ENCODE results near the gene FXYD4. TPM values are rescaled to one million over a fixed set of nuclear protein-coding genes. Genes with fewer than 3 reads are reported as not detected.
A peak's percentile ranks its signal among the peaks of the same experiment; 100 is the strongest.

The FXYD4 gene
- total RNA-seq, 1 donor from 2014 or later, result not detected

DNA sequence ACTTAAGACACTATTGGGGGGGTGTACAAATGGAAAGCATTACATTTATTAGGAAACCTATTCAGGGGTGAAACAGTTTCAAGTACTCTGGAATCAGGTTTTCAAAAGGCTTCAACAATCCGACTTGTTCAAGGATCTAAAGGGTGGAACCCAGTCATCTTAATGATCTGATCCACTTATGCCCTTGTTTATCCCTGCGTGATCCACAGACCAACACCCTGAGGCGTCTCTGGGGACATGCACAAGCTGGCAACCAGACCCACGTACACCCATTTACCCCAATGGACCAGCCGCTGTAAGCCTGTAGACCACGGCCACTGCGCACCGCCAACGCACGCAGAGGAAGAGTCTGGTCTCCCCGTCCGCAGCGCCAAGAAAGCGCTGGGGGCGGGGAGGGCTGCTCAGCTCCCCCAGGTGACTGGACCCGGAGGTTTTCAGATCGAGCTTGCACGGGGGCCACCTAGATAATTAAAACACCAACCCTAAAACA, 24.2 kb downstream of the FXYD4 start:
- DNase-seq (ENCODE audit: low read depth in 2 of 2), result peak; percentile 42 to 49

DNA sequence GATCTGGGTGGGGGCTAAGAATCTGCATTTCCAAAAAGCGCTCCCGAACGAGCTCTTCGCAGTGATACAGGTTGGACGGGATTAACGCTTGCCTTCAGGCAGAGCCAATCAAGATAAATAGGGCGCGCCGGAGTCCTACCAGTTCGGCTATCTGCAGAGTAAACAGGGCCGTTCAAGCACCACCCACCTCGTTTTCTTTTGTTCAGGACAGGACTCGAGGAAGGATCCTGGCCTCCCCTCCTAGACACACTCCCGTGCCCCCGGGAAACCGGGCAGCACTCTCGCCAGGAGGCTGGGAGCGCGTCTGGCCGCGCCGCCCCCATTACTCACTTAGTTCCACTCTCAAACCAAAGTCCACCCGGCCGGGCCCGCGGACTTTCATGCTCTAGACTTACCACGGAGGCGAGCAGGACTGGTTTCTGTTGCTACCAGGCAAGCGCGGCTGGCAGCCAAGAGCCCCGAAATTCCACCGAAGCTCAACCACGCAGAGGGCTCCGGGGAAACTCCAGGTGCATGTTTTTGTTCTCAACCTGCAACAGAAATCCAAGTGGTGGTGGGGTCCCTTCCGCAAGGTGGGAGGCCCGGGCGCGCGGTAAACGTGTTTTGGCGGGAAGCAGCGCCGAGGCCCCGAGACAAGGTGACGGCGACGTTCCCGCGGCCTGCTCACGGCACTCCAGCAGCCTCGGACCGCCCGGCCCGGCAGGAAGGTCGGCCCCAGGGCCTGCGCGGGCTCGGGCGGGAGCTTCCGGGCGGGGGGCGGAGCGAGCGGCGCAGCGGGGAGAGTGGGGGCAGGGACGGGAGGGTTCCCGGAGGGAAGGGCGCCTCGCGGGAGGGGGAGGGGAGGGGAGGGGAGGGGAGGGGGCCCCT, 24.9 kb downstream of the FXYD4 start:
- DNase-seq (ENCODE audit: low read depth in 2 of 2), result peak; percentile 76 to 84

DNA sequence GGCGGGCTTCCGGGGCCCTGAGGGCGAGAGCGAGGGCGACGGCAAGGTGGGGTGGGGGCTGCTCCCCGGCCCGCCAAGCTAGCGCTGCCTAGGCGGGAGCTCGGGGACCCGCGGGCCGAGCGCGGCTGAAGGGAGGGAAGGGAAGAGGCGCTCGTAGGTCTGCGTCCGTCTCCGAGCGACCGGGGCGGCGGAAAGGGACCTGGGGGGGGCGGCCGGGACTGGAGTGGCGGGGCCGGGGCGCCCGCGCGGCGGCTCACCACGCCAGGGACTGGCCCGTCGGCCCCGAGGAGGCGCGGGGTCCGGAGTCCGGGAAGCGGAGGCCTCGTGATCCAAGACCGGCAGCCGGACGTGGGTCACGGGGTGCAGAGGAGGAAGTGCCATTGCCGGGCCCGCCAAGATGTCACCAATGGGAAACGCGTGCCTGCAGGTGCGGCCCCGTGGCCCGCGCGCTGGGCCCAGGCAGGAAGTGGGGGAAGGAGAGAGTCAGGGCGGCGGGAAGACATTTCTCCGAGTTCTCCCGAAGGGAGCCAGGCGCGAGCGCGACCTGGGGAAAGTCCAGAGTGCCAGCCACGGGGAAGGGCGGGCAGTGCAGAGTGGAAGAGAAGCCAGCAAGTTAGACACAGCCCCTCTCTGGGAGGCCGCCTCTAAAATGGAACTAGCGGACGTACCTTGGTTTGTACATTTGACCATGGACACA, 25.6 kb downstream of the FXYD4 start:
- peak; percentile 86 to 89 for DNase-seq (ENCODE audit: low read depth in 2 of 2)

- DNase-seq (ENCODE audit: low read depth in 2 of 2), result no peak
Observed at GRCh38 chr10:43398939-43399319, 27.5 kb downstream of the FXYD4 start.

GRCh38 chr10:43399320-43400310, 28.2 kb downstream of the FXYD4 start:
- DNase-seq (ENCODE audit: low read depth in 2 of 2), result peak in 1 of 2 donors; percentile 37

- DNase-seq (ENCODE audit: low read depth in 2 of 2), result no peak
Observed at GRCh38 chr10:43401627-43402026, 30.2 kb downstream of the FXYD4 start.

DNA sequence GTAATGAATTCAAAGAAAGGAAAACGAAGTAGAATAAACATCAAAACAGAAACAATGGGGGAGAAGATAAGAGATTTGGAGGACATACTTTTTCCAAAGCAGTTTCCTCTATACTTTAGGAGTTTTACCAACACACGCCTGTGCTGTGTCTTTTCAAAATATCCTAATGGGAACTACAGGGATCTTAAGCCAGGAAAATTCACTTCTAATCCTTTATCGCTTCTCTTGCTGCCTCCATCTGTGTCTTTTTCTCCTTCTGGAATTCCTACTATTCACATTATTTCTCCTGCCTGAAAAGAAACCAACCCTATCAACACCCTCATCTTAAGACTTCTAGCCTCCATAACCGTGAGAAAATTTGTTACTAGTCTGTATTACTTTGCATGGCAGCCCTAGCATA, 30.7 kb downstream of the FXYD4 start:
- no peak for DNase-seq (ENCODE audit: low read depth in 2 of 2)

DNA sequence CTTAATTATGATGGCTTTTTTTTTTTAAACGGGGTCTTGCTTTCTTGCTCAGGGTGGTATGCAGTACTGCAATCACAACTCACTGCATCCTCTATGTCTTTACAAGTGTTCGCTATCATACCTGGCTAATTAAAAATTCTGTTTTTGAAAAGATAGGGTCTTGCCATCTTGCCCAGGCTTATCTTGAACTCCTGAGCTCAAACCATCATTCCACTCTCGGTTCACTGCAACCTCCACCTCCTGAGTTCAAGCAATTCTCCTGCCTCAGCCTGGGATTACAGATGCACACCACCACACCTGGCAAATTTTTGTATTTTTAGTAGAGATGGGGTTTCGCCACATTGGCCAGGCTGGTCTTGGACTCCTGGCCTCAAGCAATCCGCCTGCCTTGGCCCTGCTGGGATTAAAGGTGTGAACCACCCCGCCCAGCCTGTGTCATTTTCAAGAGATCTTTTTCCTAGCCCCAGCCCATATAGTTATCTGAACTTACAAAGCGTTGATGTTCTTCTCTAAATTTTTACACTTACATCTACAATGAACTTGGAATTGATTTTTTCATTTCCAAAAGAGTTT, 31.5 kb downstream of the FXYD4 start:
- DNase-seq (ENCODE audit: low read depth in 2 of 2), result no peak

DNA sequence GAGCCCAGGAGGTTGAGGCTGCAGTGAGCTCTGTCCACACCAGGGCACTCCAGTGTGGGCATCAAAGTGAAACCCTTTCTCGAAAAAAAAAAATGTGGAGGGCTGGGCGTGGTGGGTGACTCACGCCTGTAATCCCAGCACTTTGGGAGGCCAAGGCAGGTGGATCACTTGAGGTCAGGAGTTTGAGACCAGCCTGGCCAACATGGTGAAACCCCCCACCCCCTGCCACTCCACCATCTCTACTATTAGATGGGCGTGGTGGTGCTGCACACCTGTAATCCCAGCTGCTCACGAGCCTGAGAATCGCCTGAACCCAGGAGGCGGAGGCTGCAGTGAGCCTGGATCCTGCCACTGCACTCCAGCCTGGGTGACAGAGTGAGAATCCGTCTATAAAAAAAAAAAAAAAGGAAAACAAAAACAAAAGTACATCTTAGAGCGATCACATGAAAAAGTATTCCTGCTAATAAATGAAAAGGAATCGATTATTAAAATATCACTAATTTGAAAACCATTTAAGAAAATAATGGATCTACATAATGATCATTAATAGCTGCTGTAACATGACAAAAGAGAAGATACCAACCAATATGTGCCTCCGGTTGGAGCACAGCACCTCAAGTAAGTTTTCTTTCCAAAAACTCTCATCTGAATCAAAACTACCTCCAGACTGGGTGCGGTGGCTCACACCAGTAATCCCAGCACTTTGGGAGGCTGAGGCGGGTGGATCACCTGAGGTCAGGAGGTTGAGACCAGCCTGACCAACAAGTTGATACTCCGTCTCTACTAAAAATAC, 32.7 kb downstream of the FXYD4 start:
- no peak for DNase-seq (ENCODE audit: low read depth in 2 of 2)

- DNase-seq (ENCODE audit: low read depth in 2 of 2), result no peak
Observed at GRCh38 chr10:43404704-43405084, 33.3 kb downstream of the FXYD4 start.

DNA sequence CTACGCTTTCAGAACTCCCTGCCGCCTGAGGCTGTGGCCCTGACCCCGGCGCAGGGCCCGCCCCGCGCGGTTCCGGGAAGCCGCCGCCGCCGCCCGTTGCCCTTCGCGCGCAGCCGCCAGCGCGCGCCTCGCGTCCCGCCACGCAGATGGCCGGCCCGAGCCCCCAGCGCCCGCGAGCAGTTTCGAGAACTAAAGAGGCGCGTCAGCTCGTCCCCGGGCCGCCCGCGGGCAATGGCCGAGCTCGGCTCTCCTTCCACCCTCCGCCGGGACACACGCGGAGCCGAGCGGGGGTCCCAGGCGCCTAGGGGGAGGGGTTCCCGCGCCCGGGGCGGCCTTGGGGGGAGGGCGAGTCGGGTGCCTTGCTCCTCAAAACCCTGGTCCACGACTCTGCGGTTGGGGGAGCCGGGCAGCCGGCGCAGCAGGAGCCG, 35.7 kb downstream of the FXYD4 start:
- peak; percentile 61 to 69 for DNase-seq (ENCODE audit: low read depth in 2 of 2)

DNA sequence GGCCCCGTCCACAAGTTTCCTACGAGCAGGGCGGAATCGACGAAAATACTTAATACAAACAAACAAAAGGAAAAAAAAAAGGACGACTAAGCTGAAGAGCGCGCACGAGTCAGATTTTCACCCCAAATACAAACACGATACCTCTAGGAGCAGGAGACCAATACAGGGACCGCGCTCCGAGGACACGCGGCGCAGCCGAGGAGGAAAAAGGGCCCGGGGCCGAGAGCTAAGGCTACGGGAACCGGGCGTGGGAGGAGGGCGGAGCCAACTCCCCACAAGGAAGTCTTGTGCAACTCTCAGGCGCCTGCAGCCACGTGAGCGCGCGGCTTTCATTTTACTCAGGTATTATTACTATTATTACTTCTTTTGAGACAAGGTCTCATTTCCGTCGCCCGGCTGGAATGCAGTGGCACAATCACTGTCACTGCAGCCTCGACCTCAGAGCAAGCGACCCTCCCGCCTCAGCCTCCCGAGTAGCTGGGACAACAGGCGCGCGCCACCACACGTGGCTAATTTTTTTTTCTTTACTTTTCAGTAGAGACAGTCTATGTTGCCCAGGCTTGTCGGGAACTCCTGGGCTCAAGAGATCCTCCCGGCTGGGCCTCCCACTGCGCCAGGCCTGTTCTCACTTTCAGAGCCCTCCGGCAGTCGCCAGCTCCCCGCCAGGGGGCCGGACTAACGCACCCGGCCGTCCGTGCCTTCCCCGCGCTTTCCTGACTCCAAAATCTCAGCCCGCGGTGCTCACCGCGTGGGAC, 36.3 kb downstream of the FXYD4 start:
- DNase-seq (ENCODE audit: low read depth in 2 of 2), result peak; percentile 87 to 90

GRCh38 chr10:43408331-43408709, 36.9 kb downstream of the FXYD4 start:
- DNase-seq (ENCODE audit: low read depth in 2 of 2), result no peak

- peak; percentile 97 to 98 for DNase-seq (ENCODE audit: low read depth in 2 of 2)
Observed at GRCh38 chr10:43408710-43409384, 37.4 kb downstream of the FXYD4 start, which contains the start of gene HNRNPF. TSS of gene HNRNPF (minus strand) at chr10:43409186. CDS start at chr10:43387884, 21,302 bp downstream.

DNA sequence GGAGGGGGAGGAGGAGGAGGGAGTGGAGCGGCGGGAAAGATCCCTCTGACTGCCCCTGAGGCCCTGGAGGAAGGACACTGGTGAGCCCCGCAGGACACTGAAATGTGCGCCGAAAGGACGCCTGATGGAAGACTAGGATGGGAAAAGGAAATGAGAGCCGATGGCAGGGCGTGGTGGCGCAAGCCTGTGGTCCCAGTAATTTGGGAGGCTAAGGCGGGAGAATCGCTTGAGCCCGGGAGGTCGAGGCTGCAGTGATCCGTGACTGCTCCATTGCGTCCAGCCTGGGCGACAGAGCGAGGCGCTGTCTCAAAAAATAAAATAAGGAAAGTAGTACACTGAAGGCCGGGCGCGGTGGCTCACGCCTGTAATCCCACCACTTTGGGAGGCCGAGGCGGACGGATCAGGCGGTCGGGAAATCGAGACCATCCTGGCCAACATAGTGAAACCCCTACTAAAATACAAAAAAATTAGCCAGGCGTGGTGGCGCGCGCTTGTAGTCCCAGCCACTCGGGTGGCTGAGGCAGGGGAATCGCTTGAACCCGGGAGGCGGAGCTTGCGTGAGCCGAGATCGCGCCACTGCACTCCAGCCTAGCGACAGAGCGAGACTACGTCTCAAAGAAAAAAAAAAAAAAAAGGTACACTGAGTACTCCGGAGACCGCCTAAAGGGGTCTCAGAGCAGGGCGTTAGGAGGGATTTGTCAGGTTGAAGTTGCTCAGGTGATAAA, 38.1 kb downstream of the FXYD4 start:
- peak; percentile 46 for DNase-seq (ENCODE audit: low read depth in 2 of 2)

DNA sequence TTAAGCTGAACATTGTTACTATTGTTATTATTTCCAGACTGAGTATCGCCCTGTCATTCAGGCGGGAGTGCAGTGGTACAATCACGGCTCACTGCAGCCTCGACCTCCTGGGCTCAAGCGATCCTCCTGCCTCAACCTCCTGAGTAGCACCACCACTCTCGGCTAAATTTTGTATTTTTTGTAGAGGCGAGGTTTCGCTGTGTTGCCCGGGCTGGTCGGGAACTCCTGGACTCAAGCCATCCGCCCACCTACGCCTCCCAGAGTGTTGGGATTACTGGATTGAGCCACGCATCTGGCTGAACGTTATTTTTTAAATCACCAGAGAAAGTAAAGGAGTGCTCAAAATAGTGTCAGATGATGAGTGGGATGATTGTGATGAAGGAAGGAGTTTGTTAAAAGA, 38.9 kb downstream of the FXYD4 start:
- no peak for DNase-seq (ENCODE audit: low read depth in 2 of 2)

DNA sequence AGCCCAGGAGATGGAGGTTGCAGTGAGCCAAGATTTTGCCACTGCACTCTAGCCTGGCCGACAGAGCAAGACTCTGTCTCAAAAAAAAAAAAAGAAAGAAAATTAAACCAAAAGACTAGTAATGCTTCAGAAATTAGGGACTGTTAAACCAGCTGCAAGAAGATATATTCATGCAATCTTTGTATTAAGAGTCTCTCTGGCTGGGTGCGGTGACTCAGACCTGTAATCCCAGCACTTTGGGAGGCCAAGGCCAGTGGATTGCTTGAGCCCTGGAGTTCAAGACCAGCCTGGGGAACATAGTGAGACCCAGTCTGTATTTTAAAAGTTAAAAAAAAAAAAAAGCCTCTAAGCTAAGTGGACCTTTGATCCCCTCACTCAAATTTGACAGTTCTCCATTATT, 40.1 kb downstream of the FXYD4 start:
- DNase-seq (ENCODE audit: low read depth in 2 of 2), result no peak

- DNase-seq (ENCODE audit: low read depth in 2 of 2), result no peak
Observed at GRCh38 chr10:43415544-43415943, 44.1 kb downstream of the FXYD4 start.

All from lung microvascular endothelial cell (primary cell).